Epidermal melanocyte (primary cell): ENCODE results near the gene KLHL30.

Experiments
- DNase-seq: peaks from one replicate; pipeline ENCODE4 v3.0.0; 2011; ENCODE audit warnings: low spot score; ENCODE audit not compliant: insufficient read length

The KLHL30 gene

GRCh38 chr2:238173692-238174091 lies 35.2 kb downstream of the KLHL30 start:
- DNase-seq = no peak

DNA sequence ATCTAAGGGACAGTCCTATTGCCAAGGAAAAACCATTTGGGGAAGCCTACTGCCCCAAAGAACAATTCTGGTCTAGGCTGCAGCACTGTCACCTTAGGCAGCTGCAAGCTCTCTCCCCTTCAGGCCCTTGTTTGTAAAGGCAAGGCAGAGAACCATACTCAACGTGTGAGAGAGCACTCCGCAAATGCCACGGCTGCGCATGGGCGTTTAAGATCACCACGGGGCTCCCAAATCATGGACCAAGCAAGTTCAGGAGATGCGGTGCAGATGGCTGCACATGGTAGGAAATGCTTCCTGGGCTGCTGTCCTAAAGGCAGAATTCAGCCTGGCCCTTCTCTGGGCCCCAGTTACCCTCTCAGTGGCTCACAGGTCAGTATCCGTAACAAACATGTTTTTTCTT lies 35.8 kb downstream of the KLHL30 start:
- no peak for DNase-seq

DNA sequence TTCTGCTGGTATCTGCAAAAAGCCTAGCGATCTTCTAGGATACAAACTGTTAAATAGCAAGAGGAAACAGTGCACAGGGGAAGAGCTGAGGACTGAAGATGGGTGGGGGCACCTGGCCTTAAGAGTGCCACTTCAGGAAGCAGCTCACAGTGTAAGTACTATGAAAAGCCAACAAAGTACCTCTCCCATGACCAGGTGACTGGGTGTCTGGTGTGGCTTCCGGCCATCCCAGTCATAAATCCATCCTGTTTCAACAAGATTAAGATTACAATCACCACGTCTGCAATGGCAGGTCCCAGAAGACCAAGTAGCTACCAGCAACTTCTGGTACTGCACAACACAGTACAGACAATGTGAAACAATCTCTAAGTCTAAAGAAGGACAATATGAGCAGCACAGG lies 36.2 kb downstream of the KLHL30 start:
- DNase-seq = no peak

GRCh38 chr2:238176613-238177012 lies 38.1 kb downstream of the KLHL30 start:
- no peak for DNase-seq

DNA sequence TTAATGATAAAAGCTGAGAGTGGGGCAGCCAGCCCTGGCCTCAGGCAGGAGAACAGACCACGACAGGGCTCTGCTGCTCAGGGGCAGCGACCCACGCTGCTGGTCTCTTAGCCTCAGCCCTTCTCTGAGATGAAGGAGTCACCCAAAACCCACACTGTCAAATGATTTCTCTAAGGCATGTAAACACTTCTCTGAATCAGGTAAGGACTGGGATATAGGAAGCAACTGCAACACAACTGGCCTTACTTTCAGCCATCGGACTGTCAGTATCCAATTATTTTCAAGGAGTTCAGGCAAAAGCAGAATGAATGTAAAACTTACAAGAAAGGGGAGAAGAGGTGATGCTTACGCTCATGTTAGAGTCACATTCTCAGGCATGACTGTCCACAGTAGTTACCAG lies 42.1 kb downstream of the KLHL30 start:
- DNase-seq = no peak

DNA sequence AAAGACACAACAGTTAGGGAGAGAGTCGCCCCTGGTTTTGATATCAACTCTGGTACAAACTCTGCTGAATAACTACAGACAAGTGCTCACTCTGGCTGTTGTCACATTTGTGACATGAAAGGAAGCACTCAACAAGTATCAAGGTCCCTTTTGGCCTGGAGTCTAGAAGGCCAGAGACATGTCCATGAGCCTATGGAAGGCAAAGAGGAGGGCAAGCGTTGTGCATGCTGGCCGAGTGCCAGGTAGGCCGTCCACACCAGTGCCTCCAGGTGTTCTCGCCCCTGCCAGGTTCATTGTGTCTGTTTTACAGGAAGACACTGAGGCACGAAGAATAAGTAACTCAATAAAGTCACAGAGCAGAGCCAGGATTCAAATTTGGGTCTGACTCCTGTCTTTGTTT lies 43.9 kb downstream of the KLHL30 start:
- DNase-seq = no peak

GRCh38 chr2:238183821-238184220 lies 45.4 kb downstream of the KLHL30 start:
- no peak for DNase-seq

DNA sequence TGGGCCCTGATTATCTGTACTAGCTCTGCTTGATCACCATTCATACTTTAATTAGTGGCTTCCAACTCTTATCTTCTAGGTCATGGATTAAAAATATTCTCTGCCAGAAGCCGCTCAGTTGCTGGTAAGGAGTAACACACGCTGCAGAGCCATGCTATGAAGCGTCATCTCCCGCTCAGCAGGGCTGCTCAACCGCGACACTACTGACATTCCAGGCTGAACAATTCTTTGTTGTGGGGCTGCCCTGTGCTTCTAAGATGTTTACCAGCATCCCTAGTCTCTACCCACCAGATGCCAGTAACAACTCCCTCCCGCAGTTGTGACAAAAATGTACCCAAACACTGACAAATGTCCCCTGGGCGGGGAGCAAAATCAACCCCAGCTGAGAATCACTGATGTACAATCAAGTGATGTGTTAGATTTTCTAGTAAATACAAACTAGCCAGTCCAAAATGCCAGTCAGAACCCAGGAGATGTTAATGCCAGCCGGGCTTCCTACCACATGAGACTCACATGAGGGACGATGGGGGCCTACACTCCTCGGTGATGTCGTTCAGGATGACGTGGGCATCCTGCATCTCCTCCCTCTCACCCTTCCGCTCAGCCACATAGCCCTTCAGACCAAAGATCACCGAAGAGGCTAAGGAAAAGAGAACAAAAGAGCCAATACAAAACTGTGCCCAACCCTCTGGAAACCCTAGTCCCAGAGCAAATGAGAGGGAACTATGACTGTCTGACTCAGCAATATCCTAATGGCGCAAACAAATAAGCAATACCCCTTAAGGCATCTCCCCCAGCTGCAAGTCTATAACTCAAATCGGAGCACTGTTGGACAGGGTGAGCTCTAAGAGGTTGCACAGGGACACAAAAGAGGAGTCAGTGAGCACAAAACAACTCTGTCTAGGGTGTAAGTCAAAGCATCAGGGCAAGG lies 49.4 kb downstream of the KLHL30 start:
- DNase-seq = peak; percentile 74

DNA sequence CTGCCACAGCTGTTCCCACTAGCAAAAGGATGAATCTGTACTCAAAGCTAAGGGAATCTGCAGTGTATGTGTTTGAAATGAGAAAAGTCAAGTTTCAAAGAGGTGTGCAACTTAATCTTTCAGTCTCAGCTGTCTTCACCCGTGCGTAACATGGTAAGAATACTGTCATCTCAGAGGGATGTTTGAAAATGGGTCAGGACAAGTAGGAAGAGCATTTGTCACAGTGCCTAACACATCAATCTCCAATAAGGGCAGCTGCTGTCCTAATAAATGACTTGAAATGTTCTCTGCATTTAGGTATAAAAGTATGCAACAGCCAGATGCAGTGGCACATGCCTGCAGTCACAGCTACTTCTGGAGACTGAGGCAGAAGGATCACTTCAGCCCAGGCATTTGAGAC lies 52.0 kb downstream of the KLHL30 start:
- no peak for DNase-seq
